Keratinocyte (primary cell): ENCODE measurements around the gene TDRD10. TPM values are rescaled to one million over a fixed set of nuclear protein-coding genes. Genes with fewer than 3 reads are reported as not detected.

Experiments used
- DNase-seq: peaks from one replicate; pipeline ENCODE4 v3.0.0-alpha.2; 2011; ENCODE audit warnings: low read depth, missing footprints, low spot score
- FAIRE-seq: peaks from 2 replicates; lab custom pipeline; 2011; peaks lifted over from hg19 to GRCh38; lab: Jason Lieb, UNC
- H2AFZ ChIP-seq: 2 replicates; pipeline ENCODE4 v1.6.0; 2012; ENCODE audit warnings: low read length, control low read depth, inconsistent platforms; ENCODE audit not compliant: control insufficient read depth
- H3K27ac ChIP-seq: 2 replicates; pipeline ENCODE4 v1.5.1; 2011; ENCODE audit warnings: low read length; ENCODE audit not compliant: control insufficient read depth, insufficient read depth
- H3K27me3 ChIP-seq: 3 replicates; pipeline ENCODE4 v1.6.0; 2011; ENCODE audit warnings: low read length; ENCODE audit not compliant: control insufficient read depth, insufficient read depth; ENCODE audit errors: extremely low read depth
- H3K36me3 ChIP-seq, 2 experiments: 2 replicates in 1 of 2; 3 replicates in 1 of 2; pipeline ENCODE4 v1.5.1; 2011; ENCODE audit warnings: low read length in 2 of 2, mild to moderate bottlenecking in 1 of 2; ENCODE audit not compliant: control insufficient read depth in 2 of 2, insufficient read depth in 2 of 2; ENCODE audit errors: extremely low read depth in 1 of 2
- H3K4me1 ChIP-seq: 3 replicates; pipeline ENCODE4 v1.5.1; 2011; ENCODE audit warnings: low read length; ENCODE audit not compliant: control insufficient read depth, insufficient read depth; ENCODE audit errors: extremely low read depth
- H3K4me2 ChIP-seq: 3 replicates; pipeline ENCODE4 v1.6.0; 2011; ENCODE audit warnings: low read depth, low read length; ENCODE audit not compliant: control insufficient read depth, insufficient read depth; ENCODE audit errors: extremely low read depth
- H3K4me3 ChIP-seq, 3 experiments: fragments of 200-600 bp in 1 of 3; sonication (generic) in 1 of 3; 2 replicates in 2 of 3; 3 replicates in 1 of 3; pipeline ENCODE4 v1.5.1; 2011 to 2016; ENCODE audit warnings: low read length in 3 of 3, mild to moderate bottlenecking in 3 of 3, control low read depth in 2 of 3, inconsistent platforms in 1 of 3, low read depth in 1 of 3, mixed read lengths in 1 of 3, mixed run types in 1 of 3, moderate library complexity in 1 of 3; ENCODE audit not compliant: control insufficient read depth in 2 of 3, insufficient read depth in 2 of 3; ENCODE audit errors: extremely low read depth in 1 of 3
- H3K79me2 ChIP-seq: 2 replicates; pipeline ENCODE4 v1.6.0; 2012; ENCODE audit warnings: low read length; ENCODE audit not compliant: control insufficient read depth, insufficient read depth
- H3K9ac ChIP-seq: 3 replicates; pipeline ENCODE4 v1.6.0; 2011; ENCODE audit warnings: low read length; ENCODE audit not compliant: control insufficient read depth, insufficient read depth; ENCODE audit errors: extremely low read depth
- H3K9me1 ChIP-seq: 3 replicates; pipeline ENCODE4 v1.6.0; 2011; ENCODE audit warnings: low read length; ENCODE audit not compliant: control insufficient read depth, insufficient read depth; ENCODE audit errors: extremely low read depth
- H3K9me3 ChIP-seq: 2 replicates; pipeline ENCODE4 v1.5.1; 2012; ENCODE audit warnings: low read depth, low read length; ENCODE audit not compliant: control insufficient read depth
- H4K20me1 ChIP-seq: 3 replicates; pipeline ENCODE4 v1.6.0; 2011; ENCODE audit warnings: low read length; ENCODE audit not compliant: control insufficient read depth, insufficient read depth; ENCODE audit errors: extremely low read depth
- CTCF ChIP-seq, 3 experiments: IDR thresholded peaks in 1 of 3; conservative IDR thresholded peaks in 1 of 3; optimal IDR thresholded peaks in 1 of 3; 2 replicates in 2 of 3; 3 replicates in 1 of 3; pipeline versions ENCODE3 to v1.5.1; 2011; ENCODE audit warnings: low read length in 3 of 3, mild to moderate bottlenecking in 3 of 3, moderate library complexity in 2 of 3, control low read depth in 1 of 3, inconsistent platforms in 1 of 3; ENCODE audit not compliant: insufficient read depth in 2 of 3; ENCODE audit errors: extremely low read depth in 1 of 3
- EZH2 ChIP-seq: IDR thresholded peaks from one replicate; pipeline ENCODE4 v1.6.1; 2012; ENCODE audit warnings: inconsistent platforms, mild to moderate bottlenecking, low read length, moderate library complexity
- dilution Hi-C: fragments of 300-500 bp; cut with MboI; formaldehyde crosslinking; loops from one replicate; pipeline ENCODE4 v1.7.0; 2020; ENCODE audit warnings: low sequenced_read_pairs; ENCODE audit not compliant: extremely low pct_ligation_motif_present
- polyA plus RNA-seq, 5 experiments: library from polyadenylated mRNA; depleted of rRNA in 3 of 5; stranded (reverse) in 3 of 5; stranded (forward) in 1 of 5; unstranded in 1 of 5; fragments of >200 nt; gene quantifications; 1 replicate in 1 of 5; 2 replicates in 3 of 5; 3 replicates in 1 of 5; pipeline versions ENCODE4 v1.2.1 to v1.2.3, GENCODE V29; 2011 to 2012; ENCODE audit warnings: missing spikeins in 2 of 5, low read depth in 1 of 5, low replicate concordance in 1 of 5

TDRD10 gene
- polyA plus RNA-seq, 1 donor (not counting 4 experiments of a cell fraction or from before 2014, with no cell fraction given) = not detected

- peaks cover 15% of the 10 kb centered on the region for H3K27me3 ChIP-seq
- H3K4me2 ChIP-seq = no peak overlapping the region
- no peak overlapping the region for H3K27ac ChIP-seq
- TF ChIP-seq EZH2 = no peak
- TF ChIP-seq CTCF (optimal IDR thresholded peaks at IDR 0.05 in 1 of 3, IDR thresholded peaks at IDR 0.05 in 1 of 3, conservative IDR thresholded peaks at IDR 0.05 in 1 of 3; ENCODE audit: extremely low read depth in 1 of 3, insufficient read depth in 2 of 3, low read length in 3 of 3) = no peak
- H3K4me3 ChIP-seq = no peak overlapping the region
- DNase-seq (no peak), FAIRE-seq (no peak)
- no peaks in the 10 kb centered on the region for H3K9me3 ChIP-seq
- no peak overlapping the region for H2AFZ ChIP-seq
- no peaks in the 10 kb centered on the region for H3K79me2 ChIP-seq
- H3K9me1 ChIP-seq = no peaks in the 10 kb centered on the region
- H3K36me3 ChIP-seq = peaks cover 0 to 1% of the 10 kb centered on the region in 2 experiments
- no peaks in the 10 kb centered on the region for H4K20me1 ChIP-seq
- dilution Hi-C loops = no loop called here
- H3K4me1 ChIP-seq = peaks cover 3% of the 10 kb centered on the region
- no peak overlapping the region for H3K9ac ChIP-seq
Measured at GRCh38 chr1:154571964-154572288, 69.9 kb downstream of the TDRD10 start.

- FAIRE-seq (no peak), DNase-seq (no peak)
- Histone ChIP-seq H3K4me3 (no peak overlapping the region), H3K4me1 (peaks cover 3% of the 10 kb centered on the region), H4K20me1 (no peaks in the 10 kb centered on the region), H3K36me3 (peaks cover 0 to 2% of the 10 kb centered on the region in 2 experiments), H3K27ac (no peak overlapping the region), H3K9me1 (no peaks in the 10 kb centered on the region), H2AFZ (no peak overlapping the region), H3K4me2 (no peak overlapping the region), H3K9me3 (no peaks in the 10 kb centered on the region), H3K9ac (no peak overlapping the region), H3K79me2 (no peaks in the 10 kb centered on the region), H3K27me3 (peaks cover 8% of the 10 kb centered on the region)
- dilution Hi-C loops = no loop called here
- no peak for TF ChIP-seq EZH2
- no peak for TF ChIP-seq CTCF (optimal IDR thresholded peaks at IDR 0.05 in 1 of 3, IDR thresholded peaks at IDR 0.05 in 1 of 3, conservative IDR thresholded peaks at IDR 0.05 in 1 of 3; ENCODE audit: extremely low read depth in 1 of 3, insufficient read depth in 2 of 3, low read length in 3 of 3)
Measured at GRCh38 chr1:154572468-154573167, 70.6 kb downstream of the TDRD10 start.
